Daoy (cell line): ENCODE data around the gene ALDH1L1. TPM values are rescaled to one million over a fixed set of nuclear protein-coding genes. Genes with fewer than 3 reads are reported as not detected.

Source experiments
- DNase-seq: peaks from one replicate; pipeline ENCODE4 v3.0.0-alpha.2; 2015; ENCODE audit warnings: low read depth
- total RNA-seq: library from RNA; depleted of rRNA; stranded (reverse); fragments of >200 nt; shearing (Covaris generic); gene quantifications from 2 replicates; pipeline ENCODE4 v1.2.3, GENCODE V29; 2014

Gene ALDH1L1
- total RNA-seq, 1 experiment from 2014 or later: 0.11 TPM

DNA sequence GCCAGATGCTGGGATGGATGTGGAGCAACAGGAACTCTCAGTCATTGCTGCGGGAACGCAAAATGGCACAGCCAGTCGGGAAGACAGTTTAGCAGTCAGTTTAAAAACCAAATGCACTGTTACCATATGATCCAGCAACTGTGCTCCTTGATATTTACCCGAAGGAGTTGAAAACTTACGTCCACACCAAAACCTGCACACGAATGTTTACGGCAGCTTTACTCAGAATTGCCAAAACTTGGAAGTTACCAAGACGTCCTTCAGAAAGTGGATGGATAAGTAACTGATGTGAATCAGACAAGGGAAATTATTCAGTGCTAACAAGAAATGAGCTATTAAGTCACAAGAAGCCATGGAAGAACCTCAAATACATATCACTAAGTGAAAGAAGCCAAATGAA is 60.4 kb downstream of the ALDH1L1 start:
- no peak for DNase-seq

DNA sequence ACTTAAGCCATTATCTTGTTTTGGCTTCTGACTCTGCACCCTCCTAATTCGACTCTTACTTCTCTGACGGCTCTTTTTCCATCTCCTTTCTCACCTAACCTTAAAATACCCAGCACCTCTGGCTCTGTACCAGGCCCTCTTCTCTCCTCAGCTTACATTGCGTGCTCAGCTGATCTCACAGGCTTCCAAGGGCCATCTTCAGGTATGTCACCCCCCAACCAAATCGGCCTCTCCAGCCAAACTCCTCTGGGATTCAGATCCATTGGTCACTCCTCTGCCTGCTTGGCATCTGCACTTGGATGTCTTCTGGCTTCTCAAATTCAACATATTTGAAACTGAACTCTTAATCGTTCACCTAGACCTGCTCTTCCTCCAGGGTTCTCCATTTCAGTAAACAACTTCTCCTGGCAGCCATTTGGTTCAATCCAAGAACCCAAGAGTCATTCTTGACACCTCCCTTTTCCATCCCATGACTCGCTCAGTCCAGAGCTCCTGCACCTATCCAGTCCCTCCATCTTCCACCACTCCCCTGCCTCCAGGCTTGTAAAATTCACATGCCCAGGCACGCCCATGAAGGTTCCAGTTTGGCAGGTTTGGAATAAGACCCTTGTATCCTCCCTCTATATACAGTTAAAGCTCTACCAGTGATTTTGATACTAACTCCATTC is 61.2 kb downstream of the ALDH1L1 start:
- DNase-seq: no peak

DNA sequence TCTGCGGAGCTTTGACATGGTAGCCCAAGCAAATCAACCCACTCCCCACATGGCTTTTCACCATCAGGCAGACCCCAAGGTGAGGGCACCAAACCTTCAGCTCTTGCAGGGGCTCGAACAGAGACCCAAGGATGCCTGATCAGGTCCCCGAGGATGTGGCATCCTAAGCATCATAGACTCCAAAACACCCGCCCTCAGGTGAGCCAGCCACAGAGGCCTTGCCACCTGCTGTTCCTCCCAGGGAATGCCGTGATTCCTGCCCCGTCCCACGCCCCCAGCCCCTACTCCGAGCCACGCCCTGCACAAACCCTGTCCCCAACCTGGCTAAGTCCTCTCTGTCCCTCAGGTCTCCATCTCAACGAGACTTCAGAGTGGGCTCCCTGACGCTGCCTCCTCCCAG is 61.8 kb downstream of the ALDH1L1 start:
- no peak for DNase-seq

DNA sequence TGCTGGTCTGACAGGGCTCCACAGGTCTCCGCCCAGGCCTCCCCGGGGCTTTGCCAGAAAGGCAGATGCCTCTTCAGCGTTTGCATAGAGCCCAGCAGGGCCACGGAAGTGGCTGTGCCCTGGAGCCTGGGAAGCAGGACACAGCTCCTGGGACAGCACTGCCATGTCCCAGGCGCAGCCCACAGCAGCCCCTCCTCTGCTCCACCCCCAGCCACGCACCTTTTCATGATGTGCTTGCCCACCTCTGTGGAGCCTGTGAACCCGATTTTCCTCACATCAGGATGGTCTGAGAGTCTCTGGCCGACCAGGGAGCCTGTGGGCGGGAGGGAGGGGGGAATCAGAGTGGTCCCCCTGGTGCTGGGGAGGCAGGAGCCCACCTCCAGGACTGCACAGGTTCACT is 62.6 kb downstream of the ALDH1L1 start:
- DNase-seq: no peak

DNA sequence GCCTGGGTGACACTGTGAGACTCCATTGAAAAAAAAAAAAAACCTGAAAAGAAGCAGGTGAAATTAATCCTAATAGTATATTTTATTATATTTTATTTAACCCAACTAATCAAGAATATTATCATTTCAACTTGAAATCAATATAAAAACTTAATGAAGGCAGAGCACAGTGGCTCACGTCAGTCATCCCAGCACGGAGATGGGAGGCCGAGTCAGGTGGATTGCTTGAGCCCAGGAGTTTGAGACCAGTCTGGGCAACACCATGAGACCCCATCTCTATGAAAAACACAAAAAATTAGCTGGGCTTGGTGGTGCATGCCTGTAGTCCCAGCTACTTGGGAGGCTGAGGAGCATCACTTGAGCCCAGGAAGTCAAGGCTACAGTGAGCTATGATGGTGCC is 63.2 kb downstream of the ALDH1L1 start:
- DNase-seq: no peak

DNA sequence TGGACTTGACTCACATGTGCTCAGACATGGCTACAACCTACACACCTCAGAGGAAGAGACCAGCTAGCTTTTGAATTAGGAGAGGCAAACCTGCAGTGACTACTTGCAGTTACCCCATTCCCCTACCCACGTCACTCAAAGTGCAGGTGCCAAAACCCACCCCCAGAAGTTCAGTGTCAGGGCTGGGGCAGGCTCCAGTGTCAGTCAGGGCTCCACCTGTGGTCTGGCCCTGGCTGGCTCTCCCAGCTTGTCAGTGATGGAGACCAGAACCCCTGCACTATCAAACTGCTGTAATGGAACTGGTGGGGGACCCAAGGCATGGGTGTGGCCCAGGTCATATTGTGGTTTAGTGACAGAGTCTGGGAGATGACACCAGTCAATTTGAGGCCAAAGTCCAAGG is 63.9 kb downstream of the ALDH1L1 start:
- no peak for DNase-seq

DNA sequence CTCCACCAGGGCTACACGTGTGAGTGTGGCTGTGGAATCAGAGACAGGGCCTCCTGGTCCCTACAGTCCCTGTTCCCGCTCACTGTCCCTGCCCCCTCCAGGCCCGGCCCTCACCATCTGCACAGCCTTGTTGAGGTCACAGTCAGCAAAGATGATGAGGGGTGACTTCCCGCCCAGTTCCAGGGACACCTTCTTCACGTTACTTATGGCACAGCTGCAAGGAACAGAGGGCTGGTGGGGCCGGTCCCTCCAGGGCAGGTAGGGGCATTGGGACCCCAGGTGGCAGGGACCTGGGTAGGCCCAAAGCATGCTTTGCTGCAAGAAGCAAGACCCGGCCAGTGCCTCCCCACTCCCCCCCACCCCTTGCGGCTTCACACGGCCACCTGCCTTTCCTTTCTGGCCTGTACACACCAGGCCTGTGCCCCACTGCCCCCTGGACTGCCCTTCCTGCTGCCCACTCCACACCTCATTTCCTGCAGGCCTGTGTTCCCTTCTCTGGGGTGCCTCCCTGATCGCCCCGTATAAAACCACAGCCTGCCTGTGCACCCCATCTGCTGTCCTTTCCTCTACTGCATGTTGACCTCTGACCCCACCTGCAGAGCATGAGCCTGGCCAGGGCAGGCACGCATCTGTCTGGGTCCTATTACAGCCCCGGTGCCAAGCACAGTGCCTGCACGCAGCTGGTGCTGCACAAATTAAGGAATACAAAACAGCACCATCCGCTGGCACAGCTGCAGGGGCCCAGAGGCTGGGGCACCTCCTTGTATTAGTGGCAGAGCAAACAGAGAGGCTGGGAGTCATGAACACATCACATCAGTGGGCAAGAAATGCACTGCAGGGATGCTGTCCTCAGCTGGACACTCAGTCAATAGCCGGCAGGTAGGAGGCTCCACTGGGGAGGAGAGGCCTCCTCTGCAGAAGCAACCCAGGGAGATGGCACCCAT is 65.7 kb downstream of the ALDH1L1 start:
- no peak for DNase-seq

DNA sequence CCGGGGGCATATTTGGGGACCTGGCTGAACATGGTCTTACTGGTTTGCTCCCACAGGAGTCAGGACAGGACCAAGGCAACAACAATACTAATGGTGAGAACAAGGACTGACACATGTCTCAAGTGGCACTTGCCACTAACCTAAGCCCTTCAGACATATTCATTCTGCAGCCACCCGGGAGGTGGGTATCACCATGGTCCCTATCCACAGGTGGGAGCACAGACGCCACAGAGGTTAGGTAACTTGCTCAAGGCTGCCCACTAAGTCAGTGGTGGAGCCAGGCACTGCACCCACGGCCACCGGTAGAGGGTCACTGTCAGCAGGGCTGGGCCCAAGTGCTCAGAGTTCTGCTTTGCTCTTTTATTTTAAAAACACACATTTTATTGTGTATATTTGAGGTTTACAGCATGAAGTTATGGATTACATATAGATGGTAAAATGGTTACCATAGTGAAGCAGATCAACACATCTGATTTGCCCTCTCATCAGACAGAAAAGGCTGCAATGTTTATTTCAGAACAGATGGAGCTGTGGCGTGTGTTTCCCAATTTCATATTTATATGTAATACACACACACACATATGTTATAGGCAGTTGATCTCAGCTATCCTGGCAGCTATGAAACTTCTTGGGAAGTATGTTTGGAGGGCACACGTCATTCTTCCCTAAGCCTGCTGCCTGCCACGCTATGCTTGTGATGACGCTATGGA is 66.5 kb downstream of the ALDH1L1 start:
- no peak for DNase-seq

DNA sequence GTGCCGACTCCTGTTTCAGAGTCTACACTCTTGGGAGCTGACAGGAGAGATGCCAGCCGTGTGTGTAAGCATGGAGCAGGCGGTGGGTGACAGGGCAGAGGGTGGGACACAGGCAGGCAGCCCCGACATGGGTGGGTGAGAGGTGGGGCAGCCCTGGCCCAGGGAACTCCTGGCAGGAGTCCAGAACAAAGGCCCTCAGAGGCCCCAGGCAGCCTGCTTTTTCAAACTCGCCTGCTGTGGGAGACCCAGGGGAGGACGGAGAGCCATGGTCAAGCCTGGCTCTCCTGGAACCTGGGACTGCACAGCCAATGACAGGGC is 67.2 kb downstream of the ALDH1L1 start:
- DNase-seq: no peak

DNA sequence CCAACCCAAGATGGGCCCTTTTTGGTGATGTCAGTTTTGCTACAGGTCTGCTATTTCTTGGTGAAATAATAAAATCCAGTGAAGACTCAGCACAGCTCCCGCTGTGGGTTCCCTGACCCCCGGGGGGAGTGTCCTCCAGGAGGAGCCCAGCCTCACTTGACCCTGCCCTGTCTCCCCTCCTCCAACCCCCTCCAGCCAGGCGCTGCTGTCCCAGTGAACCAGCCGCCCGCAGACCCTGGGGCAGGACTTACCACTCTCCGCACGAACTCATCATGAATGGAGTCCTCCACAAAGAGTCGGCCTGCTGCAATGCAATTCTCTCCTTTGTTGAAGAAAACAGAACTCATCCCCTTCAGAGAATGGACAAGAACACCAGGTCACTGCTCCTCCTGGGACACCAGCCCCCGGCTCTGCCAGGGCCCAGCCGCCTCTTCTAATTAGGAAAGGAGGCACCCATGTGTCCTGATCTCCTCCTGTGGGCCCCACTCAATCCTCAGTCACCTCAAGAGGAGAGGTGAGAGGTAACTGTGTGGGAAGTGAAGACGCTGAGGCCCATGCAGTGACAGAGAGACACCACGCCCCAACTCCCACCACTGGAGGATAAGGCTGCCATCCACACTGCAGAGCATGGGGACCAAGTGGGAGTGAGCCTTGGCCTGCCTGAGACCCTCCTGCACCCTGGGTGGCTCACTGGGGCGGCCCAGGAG is 67.7 kb downstream of the ALDH1L1 start:
- DNase-seq: no peak

DNA sequence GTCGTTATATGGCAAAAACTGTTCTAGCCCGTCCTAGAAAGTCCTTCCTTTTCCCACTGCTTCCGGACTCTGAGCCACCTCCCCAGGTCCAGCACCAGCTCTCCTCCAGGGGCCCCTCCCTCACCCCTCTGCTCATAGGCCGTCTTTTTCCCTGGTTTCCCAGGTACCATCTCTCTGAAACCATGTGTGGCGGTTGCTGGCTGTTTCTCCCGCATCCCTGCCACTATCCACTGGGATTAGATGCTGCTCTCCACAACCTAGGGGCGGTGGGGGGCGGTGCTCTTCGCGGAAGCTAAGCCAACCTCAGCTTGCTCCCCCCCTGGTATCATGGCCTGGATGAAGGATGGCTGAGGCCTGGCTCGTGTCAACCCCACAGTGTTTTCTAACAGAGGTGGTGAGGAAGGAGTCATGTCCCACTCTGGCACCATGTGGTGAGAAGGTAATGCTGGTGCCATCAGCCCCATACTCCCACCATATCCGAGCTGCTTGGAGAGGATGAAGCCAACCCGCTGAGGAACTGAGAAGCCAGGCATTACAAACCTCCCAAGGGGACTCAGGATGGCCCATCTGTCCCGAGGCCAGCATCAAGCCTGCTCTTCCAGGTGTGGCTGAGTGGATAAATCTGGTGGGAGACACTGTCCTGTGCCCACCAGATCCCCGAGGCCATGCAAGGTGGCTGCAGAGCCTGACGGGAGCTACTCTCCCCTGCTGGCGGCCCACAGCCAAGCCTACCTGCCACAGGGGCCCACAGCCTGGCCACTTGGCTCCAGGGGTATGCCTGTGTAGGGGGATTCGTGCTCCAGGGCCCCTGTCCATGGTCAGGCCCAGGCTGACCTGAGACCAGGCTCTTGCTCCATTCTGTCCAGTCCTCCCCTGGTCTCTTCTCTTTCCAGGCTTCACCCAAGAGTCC is 68.6 kb downstream of the ALDH1L1 start:
- DNase-seq: no peak

DNA sequence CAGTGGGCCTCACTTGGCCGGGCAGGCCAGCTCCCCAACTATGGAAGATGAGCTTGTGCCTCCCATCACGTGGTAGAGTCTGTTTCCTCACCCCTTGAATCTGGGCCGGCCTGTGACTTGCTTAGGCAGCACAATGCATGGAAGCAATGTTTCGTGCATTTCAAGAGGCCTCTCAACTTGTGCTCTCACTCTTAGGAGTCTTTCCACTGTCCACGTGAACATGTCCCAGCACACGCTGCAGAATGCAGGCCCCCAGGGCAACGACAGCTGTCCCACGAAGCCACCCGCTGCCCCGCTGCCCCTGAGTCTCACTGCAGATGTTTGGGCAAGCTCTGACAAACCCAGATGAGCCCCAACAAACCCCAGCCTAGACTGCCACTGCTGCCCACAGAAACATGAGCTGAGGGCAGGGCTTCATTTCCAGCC is 69.2 kb downstream of the ALDH1L1 start:
- peak; percentile 1 for DNase-seq

DNA sequence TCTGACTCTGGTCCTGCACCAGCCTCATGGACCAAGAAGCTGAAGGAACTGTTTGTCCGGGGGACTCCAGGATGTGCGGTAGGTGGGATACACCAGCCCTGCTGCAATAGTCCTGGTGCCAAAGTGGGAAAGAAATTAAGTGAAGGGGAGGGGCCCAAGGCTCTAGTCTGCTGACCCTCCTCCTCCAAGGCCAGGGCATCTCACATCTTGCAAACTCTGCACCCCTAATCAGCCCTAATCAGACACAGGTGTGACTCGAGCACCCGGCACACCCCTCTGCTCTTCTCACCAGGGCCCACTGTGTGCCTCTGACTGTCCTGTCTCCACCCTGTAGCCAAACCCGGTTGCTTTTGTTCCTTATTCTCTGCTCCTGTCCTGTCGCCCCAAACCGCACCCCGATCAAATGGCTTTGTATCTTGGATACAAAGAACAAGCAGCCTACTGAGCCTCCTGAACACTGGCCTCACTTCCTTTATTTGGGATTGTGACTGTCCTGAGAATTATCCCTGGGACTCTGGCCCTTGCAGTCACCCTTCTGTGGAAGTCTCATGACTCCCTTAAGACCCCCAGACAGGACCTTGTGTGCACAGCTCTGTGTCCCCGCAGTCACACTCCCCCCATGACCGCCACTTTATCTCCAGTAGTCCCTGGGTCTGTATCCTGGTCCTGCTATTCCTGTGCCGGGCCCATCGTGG is 69.8 kb downstream of the ALDH1L1 start:
- peak; percentile 0 for DNase-seq

DNA sequence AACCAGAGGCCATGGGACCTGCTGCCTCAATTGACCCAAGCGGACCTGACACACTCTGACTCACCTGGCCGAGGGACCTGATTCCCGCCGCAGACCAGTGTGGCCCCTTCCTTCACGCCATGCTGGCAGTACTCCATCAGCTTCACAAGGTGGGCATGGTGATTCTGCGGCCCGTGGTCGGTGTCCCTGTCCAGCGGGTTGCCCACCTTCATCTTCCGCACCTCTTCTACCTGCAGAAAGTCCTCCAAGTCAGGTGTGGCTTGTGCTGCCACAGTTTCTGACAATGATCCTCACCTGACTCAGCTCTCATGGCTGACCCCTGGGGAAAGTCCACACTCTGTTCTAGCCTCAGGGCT is 70.5 kb downstream of the ALDH1L1 start:
- DNase-seq: peak; percentile 2

DNA sequence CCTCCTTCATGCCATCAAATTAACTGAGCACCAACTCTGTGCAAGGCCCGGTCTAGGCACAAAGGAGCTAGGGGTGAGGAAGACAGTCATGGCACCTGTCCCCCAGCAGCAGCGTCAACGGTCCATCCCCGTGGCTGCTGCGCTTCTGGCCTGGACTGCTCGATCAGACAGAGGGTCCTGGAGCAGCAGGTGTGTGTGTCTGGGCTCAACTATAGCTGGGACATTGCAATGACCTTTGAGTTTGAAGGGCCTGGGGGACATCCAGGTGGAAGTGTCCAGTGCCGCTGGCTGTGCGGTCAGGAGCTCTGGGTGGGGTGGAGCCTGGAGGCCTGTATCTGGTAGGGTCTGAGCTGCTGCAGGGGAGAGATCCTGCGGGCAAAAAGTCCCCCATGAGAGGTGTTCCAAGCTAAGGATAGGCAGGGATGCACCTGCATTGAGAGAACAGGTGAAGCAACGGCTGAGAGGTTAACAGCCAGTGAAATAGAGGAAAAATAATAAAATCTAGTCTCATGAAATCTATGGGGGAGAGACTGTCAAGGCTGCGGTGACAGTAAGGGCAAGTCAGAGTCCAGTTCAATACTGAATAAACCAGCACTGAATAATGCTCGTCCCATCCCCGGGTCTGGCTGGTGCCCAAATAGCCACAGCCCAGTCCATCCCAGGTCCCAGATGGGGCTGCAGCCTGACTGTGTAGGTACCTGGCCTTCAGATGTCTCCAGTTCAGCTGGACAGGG is 71.1 kb downstream of the ALDH1L1 start:
- peak; percentile 1 for DNase-seq

DNA sequence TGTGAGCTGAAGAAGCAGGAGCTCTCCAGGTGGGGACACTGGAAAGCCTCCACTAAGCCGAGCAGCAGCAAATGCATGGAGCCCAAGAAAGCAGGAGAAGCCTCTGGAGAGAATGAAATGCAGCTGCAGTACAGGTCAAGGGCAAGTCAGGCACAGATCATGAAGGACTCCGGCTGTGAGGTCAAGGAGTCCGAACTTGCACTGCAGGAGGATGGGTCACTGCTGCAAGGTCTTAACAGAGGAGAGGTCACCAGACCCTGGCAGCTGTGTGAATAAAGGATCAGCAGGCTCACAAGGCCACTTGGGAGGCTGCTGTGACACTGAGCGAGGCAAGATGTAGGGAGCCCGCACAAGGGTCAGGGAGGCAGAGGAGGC is 71.7 kb downstream of the ALDH1L1 start:
- peak; percentile 0 for DNase-seq

DNA sequence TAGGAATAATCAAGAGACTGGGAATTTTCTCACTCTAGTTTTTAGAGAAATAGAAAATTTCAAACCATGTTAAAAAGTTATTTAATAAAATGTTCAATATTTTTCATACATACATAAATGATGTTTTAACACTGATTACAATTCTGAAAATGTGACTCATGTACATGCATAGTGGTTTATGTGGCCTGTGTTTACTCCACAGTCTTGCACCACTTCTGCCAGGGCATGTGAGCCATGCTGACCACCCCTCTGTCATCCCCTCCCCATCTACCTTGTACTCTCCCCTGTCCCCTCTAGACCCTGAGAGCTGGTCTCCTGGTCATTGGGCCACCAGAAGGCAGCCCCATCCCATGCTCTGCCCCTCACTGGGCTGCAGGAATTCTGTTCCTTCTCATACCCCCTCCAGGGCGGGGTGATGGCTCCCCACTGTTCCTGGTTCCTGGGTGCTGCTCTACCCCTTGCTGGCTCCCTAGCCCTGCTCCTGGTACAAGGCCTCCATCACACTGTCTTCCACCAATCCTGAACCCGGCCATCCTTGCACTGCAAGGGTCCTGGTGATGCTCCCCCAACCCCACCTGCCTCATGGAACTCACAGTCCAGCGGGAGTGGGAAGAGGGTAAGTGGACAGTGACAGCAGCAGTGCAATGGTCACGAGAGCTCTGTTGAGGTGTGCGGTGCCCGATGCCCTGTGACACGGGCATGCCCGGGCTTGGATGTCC is 72.3 kb downstream of the ALDH1L1 start:
- no peak for DNase-seq

DNA sequence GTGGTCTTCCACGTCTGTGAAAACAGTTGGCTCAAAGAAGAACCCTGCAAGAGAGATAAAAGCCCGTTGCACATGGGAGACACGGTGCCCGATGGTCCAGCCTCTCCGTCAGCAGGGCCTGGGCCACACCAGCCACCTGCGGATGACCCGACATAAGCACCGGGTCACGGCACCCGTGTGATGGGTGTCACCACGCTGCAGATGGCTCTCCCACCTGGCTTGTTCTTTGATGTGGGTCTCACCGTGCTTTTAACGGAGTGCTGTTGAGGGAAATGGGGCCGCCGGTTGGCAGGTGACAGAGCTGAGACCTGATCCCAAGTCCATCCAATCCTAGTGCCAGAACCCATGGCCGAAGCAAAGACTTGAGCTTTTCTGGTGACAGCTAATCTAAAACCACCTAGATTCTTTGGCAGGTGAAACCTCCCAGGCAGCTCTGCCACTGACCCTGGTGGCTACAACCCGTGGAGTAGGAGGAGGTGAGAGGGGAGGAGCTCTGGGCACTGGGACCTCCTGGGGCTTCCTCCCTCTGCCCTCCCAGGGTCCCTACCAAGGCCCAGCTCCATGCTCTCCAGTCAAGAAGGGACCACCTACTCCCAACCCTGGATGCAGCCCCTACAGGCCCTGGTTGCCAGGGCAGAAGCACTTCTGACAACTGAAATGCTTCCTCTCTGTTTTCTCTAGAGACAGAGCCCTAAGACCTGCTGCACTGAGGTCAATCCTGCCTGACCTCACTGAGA is 73.0 kb downstream of the ALDH1L1 start:
- DNase-seq: peak; percentile 1
